ENCODE data around the gene BHLHE23.

BHLHE23 gene

DNA sequence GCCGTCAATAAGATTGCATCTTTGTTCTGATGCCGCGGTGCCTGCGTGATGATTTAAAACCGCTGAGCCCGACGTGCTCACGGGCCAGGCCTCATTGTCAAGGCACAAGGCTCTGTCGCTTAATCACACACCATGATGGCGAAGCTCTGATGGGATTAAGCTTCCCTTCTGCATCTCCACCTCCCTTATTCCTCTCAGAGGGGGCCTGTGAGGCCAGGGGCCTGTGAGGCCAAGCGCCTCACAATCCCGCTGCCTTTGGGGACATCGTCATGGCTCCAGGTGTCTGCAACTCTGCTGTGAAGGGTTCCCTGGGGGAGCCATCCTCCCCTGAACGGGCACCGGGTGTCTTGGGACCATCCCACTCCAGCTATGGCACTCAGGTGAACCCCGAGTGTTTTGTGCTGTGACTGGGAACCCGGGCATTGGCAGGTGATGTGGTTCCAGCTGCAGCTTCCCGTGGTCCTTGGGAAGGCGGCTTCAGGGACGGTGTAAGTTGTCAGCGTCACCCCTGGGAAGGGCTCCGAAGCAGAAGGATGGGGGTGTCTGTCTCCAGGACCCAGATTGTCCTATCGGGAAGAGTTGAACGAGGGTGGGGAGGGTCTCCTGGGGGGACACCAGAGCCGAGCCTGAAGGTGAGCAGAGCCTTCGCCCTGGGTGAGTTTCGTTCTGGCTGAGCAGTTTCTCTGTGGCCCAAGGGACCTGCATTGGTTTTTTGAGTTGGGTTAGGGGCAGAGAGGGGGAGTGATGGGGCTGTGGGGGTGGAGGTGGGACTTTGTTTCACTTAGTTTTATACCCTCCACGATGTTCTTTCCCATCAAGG is 18.0 kb upstream of the BHLHE23 start:
- DNase-seq: no peak

DNA sequence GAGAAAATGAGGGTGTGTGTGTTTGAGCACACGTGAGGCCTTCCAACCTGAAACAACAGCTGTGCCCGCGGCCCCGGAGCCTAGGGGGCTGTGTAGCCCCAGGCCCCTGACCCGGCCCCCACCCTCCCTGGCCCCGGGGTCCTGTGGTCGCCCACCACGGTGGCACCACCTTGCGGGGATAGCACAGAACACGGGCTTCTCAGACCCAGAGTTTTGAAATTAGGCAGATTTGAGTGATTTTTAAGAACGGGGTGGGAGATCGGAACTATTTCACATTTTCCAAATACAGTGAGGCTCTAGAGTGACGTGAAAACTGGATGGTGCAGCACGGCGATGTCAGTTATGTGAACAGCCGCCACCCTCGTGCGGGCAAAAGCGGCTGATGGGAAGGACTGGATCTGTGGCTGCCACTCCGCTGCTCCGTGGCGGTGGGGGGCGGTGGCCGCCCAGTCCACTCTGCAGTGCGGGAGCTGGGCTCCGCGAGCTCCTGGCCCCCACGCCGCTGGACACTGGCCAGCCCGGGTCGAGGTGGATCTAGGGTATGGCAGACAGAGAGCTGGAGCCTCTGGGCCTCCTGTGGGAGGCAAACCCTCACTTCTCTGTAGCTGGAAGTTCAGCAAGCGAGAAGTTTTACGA is 17.3 kb upstream of the BHLHE23 start:
- no peak for DNase-seq

DNA sequence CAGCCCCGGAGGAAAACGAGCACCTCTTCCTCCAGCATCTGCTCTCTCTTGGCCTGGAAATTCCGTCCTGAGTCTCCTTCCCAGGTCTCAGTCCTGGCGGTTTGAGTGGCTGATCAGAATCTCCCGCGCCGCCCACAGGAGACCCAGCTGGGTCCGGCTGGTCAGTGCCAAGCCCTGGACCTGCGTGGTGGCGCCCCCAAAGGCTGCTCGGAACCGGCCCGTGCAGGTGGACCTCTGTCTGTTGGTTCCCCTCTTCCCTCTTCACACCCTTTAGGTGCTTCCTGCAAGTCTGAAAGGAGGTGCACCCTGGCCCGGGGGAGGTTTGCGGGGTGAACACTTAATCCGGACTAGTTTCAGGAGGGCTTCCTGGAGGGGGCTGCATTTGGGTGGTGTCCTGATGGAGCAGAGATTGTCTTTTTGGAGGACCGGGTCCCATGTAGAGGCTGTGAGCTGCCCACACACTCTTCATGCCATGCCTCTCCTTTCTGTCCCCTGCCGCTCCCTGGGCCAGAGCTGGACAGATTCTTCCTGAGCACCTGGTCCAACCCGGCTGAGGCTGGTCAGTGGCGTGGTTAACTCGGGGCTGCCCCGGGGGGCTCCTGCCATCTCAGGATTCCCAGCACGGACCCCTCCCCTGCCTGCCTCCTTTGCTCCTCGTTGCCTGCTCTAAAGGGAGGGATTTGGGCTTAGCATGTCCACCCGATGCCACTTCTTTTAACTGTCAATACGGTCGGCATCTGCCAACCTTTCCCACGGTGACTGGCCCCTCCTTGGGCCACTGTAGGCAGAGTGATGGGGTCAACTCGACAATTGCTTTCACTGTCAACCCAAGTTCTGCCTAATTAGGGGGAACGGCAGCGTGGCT is 16.5 kb upstream of the BHLHE23 start:
- no peak for DNase-seq

DNA sequence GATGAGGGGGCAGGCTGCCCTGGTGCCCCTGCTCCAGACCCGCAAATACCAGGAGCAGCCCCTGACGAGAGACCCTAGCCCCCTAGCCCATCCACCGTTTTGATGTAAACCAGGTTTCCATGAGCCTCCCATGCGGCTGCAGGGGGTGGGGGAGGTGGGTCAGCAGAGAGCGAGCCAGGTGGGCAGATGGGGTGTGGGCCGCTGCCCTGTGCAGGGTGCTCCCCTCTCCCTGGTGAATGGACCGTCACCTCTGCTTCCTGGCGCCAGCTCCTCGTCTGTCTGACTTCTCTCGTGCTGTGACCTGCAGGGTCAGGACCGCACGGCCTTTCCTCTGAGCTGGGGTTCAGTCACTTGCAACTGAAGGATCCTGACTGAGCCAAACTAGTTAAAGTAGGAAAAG is 15.7 kb upstream of the BHLHE23 start:
- DNase-seq: no peak

DNA sequence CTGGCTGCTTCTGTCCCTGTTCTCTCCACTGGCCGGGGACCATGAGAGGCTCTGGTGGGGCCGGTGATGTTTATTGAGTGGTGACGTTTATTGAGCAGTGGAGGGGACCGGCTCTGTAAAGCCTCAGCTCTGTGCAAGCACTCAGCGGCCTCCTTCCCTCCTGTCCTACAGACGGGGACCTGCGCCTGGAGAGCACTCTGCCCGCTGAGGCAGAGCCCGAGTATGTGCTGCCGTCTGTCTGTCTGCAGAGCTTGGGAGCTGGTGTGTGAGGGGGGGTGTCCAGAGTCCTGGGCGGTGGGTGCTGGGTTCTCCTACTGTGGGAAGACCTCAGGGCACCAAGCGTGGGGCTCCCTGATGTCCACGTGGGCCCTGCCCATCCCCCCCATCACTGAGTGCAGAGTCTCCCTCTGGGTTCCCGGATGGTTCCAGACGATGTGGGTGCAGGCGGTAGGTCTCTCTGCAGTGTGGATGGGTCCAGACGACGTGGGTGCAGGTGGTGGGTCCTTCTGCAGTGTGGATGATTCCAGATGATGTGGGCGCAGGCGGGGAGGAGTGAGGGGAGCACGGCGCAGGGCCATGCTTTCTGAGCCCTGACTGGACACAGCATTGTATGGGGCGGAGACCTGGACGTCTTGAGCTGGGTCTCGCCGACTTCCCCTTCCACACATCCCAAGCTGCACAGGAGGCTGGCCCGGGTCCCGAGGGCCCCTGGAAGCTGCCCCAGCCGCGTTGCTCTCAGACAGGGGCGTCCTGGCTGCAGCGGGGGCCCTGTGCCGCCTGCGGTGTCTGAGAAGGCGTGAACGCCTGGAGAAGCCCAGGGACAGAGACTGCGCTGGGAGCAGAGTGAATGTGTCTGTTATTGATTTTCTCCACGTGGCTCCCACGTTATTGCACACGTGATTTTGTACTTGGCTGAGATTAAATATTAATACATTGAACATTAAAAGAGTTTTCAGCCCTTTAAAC is 14.9 kb upstream of the BHLHE23 start:
- no peak for DNase-seq

DNA sequence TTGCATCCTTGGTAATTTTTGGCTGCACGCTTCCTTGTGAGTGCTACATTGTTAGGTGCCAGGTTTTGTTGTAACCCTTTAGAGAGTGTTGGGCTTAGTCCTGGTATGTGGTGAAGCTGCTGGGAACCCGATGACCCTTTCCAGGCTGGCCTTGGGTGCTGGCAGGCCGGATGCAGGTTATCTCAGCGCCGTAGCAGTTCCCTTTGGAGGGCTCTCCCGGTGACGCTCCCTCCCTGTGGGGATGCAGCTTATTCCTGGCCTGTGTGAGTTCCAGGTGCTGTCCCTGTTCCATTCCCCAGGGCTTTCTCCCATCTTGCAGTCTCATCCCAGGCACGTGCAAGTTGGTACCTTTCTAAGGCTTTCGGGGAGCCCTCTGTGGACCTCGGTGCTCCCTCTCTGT is 13.9 kb upstream of the BHLHE23 start:
- no peak for DNase-seq

DNA sequence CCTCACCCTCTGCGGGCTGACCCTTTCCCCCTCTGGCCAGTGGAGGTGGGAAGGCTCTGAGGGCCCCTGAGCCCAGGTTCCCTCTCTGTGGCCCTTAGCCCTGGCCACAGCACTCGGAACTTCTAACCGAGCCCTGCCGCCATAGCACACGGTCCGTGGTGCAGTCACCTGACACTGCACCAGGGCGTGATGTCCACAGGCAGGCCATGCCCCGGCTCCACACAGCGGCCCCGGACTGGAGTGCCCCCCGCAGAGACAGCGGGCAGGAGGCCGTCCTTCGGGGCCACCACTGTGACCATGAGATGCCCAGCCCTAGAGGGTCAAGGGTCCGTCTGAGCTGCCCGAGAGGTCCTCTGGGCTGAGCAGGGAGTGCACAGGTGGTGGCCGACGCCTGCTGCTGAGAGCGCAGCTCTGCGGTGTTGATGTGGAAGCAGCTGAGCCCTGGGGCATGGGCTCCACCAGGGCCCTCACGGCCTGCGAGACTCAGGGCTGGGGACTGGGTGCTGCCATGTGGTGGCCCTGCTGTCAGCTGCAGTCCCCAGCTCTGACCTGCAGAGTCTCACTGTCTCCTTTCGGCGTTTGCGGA is 11.2 kb upstream of the BHLHE23 start:
- no peak for DNase-seq

DNA sequence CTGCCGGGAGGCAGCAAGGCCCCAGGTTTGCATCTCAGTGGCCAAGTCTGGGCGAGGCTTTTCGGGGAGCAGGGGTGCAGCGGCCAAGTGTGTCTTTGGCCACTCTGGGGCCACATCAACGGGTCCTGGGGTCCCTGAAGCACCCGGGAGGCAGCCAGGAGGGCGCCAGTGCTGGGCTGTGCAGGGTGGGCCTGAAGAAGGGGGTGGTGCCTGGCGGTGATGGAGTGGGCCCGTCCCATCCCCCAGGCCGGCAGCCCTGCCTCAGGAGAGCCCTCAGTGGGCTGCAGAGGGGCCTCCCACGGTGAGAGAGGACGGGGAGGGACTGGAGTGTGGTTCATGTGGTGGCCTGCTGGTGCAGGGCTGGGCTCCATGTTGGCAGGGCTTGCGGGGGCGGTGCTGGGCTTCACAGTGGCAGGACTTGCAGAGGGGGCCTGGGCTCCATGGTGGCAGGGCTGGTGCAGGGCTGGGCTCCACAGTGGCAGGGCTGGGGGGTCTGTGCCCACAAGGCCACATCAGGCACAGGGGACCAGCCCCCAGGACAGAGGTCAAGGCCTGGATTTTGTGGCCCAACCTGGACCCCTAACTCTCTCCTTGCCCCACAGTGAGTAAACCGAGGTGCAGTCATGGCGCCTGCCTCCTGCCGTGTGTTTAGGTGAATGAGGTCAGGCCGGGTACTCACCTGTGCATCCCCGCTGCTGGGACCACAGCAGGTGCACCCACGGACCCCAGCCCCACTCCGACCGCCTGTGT is 10.5 kb upstream of the BHLHE23 start:
- no peak for DNase-seq

DNA sequence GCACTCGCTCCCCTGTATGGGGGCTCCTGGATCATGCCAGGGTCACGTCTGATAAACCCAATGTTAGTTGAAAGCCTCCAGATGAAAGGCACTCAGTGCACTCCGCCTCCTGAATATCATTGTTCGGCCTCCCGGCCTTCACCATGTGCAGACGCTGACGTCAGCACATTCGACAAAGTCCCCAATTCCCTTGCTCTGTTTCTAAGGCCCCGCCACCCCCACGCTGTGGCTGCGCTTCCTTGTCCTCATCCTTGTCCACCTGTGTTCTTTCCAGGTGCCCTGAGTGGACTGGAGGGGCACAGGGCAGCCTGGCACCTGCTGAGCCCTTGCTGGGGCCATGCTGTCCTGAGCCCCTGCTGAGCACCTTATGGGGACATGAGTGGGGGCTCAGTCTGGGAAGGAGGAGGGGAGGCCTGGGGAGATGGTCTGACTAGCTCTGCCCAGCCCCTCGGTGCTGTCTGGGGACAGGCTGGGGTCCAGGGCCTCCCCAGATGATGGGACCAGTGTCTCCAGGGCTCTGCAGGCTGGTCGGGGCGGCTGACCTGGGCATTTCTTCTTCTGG is 9.8 kb upstream of the BHLHE23 start:
- DNase-seq: no peak

DNA sequence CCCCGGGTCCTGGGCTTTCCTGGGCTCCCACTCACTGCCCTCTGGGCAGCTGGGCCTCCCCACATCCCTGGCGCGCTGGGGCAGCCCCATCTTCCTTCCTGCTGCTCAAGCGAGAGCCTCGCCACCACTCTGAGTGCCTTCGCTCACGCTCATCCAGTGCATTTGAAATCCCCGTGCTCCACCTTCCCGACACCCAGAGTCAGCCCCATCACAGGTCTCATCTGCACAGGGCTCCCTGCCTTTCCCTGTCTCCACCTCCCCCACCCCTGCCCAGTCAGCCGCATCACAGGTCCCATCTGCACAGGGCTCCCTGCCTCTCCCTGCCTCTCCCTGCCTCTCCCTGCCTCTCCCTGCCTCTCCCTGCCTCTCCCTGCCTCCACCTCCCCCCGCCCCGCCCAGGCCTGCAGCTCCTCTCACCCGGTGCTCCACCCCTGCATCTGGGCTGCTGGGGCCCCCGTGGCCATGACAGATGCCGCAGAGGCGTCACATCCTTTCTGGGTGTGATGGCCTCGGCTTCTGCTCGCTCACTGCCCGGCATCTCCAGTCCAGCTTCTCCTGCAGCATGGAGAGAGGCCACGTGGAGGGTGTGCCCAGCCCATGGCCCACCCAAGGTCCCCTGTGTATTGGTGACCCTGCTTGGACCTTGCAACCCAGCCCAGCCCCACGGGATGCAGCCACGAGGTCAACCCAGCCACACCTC is 9.0 kb upstream of the BHLHE23 start:
- no peak for DNase-seq

DNA sequence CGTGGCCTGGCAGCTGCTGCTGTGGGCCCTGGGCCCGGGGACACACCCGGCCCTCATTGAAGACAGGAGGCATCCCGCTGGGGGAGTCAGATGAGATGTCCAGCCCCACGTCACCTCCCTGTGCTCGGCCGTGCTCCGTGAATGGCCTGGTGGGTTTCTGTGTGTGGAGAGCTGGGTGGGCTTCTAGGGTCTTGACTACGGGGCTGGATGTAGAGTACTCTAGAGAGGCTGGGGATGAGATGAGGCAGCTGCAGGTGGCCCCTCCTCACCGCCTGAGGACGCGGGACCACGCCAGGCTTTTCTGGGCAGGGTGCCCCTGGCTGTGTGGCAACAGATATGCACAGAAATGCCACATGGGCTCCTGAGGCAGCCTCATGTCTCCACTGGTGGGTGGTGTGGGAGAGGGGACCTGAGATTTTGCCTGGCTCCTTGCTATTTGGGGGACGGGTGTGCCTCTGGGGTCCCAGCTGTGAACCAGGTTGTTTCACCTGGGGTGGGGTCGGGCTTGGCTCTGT is 8.4 kb upstream of the BHLHE23 start:
- DNase-seq: no peak

DNA sequence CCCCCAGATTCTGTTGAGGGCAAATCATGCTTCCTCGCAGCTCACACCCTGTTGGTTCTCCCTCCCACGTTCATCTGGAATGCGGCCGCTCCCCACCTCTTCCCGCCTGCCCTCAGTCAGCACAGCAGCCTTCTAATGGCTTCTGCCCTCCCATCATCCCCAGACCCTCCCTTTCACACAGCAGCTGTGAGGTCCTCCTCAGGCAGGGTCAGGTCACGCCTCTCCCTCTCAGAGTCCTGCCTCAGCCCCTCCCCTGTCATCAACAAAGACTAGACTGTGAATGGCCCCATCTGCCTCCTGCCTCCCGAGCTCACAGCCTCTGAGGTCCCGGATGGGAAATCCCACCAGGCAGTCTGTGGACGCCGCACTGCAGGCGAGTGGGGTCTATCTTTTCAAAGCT is 7.9 kb upstream of the BHLHE23 start:
- DNase-seq: no peak

DNA sequence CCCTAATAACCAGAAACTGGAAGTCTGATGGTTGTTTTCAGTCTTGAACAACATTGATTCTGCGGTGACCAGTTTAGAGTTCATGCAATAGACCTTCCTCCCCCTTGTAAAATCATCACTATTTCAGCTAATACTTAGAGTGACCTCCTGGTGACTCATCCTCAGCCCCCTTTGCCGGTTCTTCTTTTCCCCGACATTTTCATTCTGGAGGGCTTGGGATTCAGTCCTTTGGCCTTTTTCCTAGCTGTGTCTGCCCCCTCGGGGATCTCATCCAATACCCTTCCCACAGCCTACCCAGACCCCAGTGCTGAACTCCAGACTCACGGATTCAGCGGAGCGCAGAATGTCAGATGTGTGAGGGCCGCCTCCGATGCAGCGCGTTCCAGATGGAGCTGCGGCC is 7.5 kb upstream of the BHLHE23 start:
- no peak for DNase-seq

DNA sequence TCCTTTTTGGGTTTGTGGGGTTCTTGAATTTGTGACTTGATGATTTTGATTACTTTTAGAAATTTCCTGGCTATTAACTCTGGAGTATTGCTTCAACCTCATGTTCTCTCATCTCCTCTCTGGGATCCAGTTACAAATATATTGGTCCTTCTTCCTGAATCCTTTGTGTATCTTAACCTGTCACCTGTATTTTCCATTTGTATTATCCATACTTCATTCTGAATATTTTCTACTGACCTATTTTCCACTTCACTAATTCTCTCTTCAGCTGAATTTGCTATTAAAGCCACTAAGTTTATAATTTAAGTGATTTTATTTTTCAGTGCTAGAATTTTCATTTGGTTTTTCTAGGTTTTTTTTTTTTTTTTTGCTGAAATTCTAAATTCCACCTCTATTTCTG is 6.4 kb upstream of the BHLHE23 start:
- DNase-seq: no peak

DNA sequence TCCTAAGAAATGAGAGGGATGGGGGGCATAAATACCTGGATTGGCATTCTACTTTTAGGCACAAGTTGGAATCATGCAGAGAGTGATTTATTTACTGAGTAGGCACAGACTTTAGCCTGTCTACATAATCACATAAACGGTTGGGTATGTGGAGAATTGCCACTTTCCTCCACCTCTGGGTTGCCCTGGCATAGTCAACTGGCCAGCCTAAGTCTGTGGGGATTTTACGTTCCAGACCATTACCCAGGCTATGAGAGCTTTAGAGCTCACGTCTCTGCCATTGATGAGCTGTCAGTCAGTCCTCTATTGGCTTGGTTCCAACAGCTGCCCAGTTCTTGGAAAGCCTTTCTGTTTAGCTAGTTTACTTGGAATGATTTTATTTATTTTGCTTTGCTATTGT is 5.0 kb upstream of the BHLHE23 start:
- no peak for DNase-seq

DNA sequence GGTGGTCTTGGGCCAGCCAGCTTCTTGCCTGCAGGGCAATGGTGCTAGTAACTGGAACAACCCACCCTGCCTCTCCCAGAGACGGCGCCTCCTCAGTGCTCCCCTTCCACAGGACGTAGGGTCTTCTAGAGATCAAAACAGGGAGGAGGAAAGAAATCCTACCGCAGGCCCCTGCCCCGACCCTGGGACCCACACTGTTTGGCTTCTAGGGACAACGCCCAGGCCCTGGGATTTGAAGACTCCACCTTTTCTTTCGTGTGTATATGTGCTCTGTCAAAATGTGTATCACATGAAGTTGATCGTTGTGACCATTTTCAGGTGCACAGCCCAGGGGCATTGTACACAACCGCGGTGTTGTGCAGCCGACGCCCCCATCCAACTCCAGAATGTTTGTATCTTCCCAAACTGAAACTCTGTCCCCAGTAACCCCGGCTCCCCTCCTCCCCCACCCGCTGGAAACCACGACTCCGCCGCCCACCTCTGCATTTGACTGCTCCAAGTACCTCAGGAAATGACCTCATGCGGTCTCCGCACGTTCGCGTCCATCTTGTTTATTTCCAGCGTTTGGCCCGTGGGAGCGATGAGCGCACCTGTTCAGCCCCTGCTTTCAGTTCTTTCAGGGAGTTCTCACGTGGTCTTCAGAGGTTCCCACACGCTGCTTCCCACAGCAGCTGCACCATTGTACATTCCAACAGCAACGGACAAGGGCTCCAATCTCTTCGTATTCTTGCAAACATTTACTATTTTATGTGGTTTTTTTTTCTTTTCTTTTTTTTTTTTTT is 3.4 kb upstream of the BHLHE23 start:
- DNase-seq: peak; percentile 10

DNA sequence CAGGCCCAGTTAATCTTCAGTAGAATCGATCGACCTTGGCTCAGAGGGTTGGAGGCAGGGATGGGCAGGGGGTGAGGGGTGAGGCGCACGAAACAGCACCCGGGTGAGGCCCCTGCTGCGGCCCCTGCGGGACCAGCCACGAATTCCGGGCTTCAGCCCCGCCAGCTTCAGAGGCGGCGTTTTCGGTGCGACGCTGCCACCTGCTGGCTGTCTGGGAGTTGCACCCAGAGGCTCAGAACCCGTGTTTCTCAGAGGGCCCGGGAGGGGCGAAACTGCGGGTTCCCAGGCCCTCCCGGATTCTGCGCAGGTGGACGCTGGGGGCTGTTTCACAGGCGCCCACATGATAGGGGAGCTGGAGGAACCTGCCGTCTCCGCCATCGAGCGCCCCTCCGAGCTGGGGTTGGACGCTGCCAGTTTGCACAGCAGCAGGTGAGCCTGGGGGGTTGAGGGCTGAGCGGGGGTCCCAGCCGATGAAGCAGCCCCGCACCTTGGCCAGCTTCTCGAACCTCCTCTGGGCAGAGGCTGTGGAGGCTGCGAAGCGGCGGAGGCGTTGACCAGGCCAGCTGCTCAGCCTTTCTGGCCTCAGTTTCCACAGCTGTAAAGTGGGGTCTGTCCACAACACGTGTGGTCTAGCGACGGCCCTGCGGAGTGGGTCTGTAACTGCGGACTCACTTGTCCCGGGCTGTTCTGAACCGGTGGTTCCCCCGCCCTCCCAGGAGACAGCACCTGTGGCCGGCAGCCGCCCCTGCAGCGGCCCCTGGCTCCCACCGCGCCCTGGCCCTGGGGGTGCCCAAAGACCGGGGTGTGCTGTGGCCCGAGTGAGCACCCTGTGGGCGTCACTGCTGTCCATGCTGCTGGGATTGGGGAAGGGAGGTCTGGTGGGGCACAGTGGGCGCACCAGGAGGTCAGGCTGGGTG is 2.5 kb upstream of the BHLHE23 start:
- peak; percentile 33 for DNase-seq

DNA sequence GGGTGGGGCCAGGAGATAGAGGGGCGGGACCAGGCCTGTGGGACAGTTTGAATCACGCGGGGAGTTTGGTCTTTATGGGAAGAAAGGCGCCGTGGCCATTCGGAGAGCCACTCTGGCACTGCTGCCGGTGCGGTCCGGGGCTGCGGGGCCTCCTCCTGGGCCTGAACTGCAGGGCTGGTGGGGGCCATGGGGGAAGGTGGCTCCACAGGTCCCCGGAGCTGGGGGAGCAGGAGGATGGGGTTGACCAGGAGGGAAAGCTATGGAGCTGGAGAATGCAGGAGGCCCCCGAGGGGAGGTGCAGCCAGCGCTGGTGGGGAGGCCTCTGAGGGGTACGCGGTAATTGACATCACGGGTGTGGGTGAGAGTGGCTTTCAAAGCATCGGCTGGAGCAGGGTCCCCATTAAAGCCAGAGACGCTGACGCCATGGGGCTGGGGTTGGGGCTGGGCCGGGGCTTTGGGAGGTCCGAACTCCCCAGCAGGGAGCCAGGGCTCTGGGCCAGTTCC is 1.8 kb upstream of the BHLHE23 start:
- DNase-seq: no peak

All from MV-4-11 (cell line).